Nephron (organoid): ENCODE data around the gene RFTN1.

ENCODE experiments used
- H3K27ac Mint-ChIP-seq, 3 experiments: 2 replicates each; pipeline ENCODE4 v1.8.0; 2020; ENCODE audit warnings: mixed read lengths in 3 of 3, mild to moderate bottlenecking in 2 of 3, moderate library complexity in 1 of 3
- H3K27me3 Mint-ChIP-seq: 2 replicates; pipeline ENCODE4 v1.8.0; 2021; ENCODE audit warnings: low read depth, mild to moderate bottlenecking, moderate library complexity, mixed read lengths
- H3K36me3 Mint-ChIP-seq: 2 replicates; pipeline ENCODE4 v1.8.0; 2020; ENCODE audit warnings: low read depth, mixed read lengths
- H3K4me1 Mint-ChIP-seq: 2 replicates; pipeline ENCODE4 v1.8.0; 2020; ENCODE audit warnings: mixed read lengths
- H3K4me3 Mint-ChIP-seq, 3 experiments: 2 replicates each; pipeline ENCODE4 v1.8.0; 2020; ENCODE audit warnings: mild to moderate bottlenecking in 3 of 3, mixed read lengths in 3 of 3, moderate library complexity in 2 of 3
- H3K9me3 Mint-ChIP-seq: 2 replicates; pipeline ENCODE4 v1.8.0; 2020; ENCODE audit warnings: mixed read lengths
- TF ChIP-seq, protein P1 (sequence below), 3 experiments: fragments of 200-600 bp; sonication (generic); IDR thresholded peaks; one replicate each; pipeline ENCODE4 v1.5.0; 2021; ENCODE audit warnings: antibody characterized with exemption in 3 of 3; ENCODE audit not compliant: unreplicated experiment in 3 of 3

Gene RFTN1

GRCh38 chr3:16308727-16309126 is 204.8 kb downstream of the RFTN1 start:
- peaks cover 63% of the 10 kb centered on the region for H3K36me3 Mint-ChIP-seq

DNA sequence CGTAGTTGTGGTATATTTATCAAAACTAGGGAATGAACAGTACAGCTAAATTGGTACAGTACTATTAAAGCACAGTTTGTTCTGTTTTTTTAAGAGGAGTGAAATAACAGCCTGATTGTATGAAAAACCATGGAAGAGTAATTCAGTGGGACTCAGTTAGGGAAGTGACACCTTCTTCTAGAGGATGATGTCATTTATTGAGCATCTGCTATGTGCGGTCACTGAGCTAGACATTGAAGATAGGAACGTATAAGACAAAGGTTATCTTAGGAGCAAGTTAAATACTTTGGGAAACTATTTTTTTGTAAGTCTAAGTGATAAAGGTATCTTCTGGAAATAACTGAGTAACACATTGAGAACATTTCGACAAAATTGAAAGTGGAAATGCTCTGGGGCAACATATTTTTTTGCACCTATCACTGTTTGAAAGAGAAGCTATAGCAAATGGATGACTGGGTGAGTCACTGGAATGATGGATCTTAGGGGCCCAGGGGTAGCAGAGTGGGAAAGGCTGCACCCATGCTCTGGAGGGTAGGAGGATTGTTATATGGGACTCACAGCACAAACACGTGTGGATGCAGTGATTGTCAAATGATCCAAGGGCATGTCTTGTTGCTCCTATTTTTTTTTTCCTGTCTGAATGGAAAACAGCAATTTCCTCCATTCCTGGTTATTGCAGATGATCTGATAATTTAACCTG is 205.5 kb downstream of the RFTN1 start:
- no peaks in the 10 kb centered on the region for H3K27me3 Mint-ChIP-seq
- H3K4me3 Mint-ChIP-seq = no peak overlapping the region
- H3K27ac Mint-ChIP-seq = no peak overlapping the region
- peaks cover 14% of the 10 kb centered on the region for H3K4me1 Mint-ChIP-seq
- H3K36me3 Mint-ChIP-seq = peaks cover 68% of the 10 kb centered on the region
- no peaks in the 10 kb centered on the region for H3K9me3 Mint-ChIP-seq
- TF ChIP-seq, protein P1, sequence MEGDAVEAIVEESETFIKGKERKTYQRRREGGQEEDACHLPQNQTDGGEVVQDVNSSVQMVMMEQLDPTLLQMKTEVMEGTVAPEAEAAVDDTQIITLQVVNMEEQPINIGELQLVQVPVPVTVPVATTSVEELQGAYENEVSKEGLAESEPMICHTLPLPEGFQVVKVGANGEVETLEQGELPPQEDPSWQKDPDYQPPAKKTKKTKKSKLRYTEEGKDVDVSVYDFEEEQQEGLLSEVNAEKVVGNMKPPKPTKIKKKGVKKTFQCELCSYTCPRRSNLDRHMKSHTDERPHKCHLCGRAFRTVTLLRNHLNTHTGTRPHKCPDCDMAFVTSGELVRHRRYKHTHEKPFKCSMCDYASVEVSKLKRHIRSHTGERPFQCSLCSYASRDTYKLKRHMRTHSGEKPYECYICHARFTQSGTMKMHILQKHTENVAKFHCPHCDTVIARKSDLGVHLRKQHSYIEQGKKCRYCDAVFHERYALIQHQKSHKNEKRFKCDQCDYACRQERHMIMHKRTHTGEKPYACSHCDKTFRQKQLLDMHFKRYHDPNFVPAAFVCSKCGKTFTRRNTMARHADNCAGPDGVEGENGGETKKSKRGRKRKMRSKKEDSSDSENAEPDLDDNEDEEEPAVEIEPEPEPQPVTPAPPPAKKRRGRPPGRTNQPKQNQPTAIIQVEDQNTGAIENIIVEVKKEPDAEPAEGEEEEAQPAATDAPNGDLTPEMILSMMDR (IDR thresholded peaks at IDR 0.05; ENCODE audit: unreplicated experiment in 3 of 3) = no peak

More at GRCh38 chr3:16308727-16309126, 204.8 kb downstream of the RFTN1 start:
- Mint-ChIP-seq H3K4me3 (no peak overlapping the region), H3K27ac (no peak overlapping the region), H3K27me3 (no peaks in the 10 kb centered on the region), H3K4me1 (peaks cover 8% of the 10 kb centered on the region), H3K9me3 (no peaks in the 10 kb centered on the region)
- TF ChIP-seq, protein P1 (IDR thresholded peaks at IDR 0.05; ENCODE audit: unreplicated experiment in 3 of 3) = no peak

- H3K4me3 Mint-ChIP-seq = no peak overlapping the region
- peaks cover 74% of the 10 kb centered on the region for H3K36me3 Mint-ChIP-seq
- no peaks in the 10 kb centered on the region for H3K9me3 Mint-ChIP-seq
- no peaks in the 10 kb centered on the region for H3K27me3 Mint-ChIP-seq
- H3K4me1 Mint-ChIP-seq = peaks cover 23% of the 10 kb centered on the region
- no peak overlapping the region for H3K27ac Mint-ChIP-seq
- TF ChIP-seq, protein P1 (IDR thresholded peaks at IDR 0.05; ENCODE audit: unreplicated experiment in 3 of 3) = no peak
Measured at GRCh38 chr3:16305111-16305541, 208.4 kb downstream of the RFTN1 start.

DNA sequence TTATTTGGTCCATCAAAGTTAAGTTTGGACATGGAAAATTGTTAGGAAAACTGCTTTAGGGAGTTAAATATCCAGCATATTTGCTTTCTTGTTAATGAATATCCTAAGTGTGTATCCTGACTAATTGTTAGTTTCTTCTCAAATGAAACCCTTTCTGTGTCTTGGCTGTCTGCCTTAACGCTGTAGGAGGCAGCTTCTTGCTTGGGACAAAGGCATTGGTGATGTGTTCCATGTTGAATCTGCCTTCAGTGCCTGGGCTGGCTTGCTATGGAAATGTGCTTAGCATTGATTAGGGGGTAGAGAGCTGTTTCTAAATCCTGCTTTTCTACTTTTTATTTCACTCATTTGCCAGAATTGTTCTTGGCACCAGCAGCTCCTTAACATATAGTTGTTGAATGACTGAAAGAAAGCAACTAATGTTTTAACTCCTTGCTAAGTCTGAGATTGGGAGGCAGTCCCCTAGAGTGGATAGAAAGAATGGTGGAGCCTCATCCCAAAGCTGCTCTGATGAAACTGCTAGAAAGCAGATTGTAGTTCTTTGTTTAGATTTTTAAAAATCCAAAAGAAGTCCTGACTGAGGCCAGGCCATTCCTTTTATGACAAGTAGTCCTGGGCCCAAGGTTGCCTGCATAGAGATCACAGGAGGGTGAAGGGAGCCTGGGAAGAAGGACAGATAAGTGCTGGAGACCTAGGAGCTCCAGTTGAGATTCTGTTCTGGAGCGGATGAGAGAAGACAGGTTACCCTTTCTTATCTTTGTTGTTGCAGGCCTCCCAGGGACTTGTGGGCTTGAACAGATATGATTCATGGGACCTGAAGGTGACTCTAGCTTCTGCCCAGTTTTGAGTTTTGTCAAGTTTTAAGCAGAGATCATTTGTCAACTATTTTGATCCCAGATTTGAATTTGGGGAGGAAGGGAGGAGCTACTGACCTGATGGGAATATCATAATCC is 209.2 kb downstream of the RFTN1 start:
- Mint-ChIP-seq H3K4me1 (peaks cover 23% of the 10 kb centered on the region), H3K36me3 (peaks cover 70% of the 10 kb centered on the region), H3K27ac (no peak overlapping the region), H3K9me3 (no peaks in the 10 kb centered on the region), H3K4me3 (no peak overlapping the region), H3K27me3 (no peaks in the 10 kb centered on the region)
- TF ChIP-seq, protein P1 (IDR thresholded peaks at IDR 0.05; ENCODE audit: unreplicated experiment in 3 of 3) = no peak

- peak overlapping the region in 2 of 3 experiments; percentile 9 to 14 for H3K27ac Mint-ChIP-seq
Measured at GRCh38 chr3:16303037-16303575, 210.4 kb downstream of the RFTN1 start.

More at GRCh38 chr3:16303037-16303575, 210.4 kb downstream of the RFTN1 start:
- TF ChIP-seq, protein P1 (IDR thresholded peaks at IDR 0.05; ENCODE audit: unreplicated experiment in 3 of 3) = no peak
- Mint-ChIP-seq H3K4me3 (no peak overlapping the region), H3K4me1 (peaks cover 23% of the 10 kb centered on the region), H3K27me3 (no peaks in the 10 kb centered on the region), H3K36me3 (peaks cover 73% of the 10 kb centered on the region), H3K9me3 (peaks cover 2% of the 10 kb centered on the region)
